Mucosa of descending colon (tissue), 3 donors: ENCODE measurements around the gene MRPL50. TPM values are rescaled to one million over a fixed set of nuclear protein-coding genes. Genes with fewer than 3 reads are reported as not detected.

Source experiments
- ATAC-seq: fragments of 200-7000 bp; cut with Tn5 transposase; one replicate; pipeline ENCODE4 v1.9.1; 2020; ENCODE audit warnings: mild to moderate bottlenecking, moderate library complexity
- DNase-seq, 3 donors: peaks; one replicate each; pipeline ENCODE4 v3.0.0-alpha.2; 2020
- H3K36me3 ChIP-seq: fragments of 200-600 bp; one replicate; pipeline ENCODE4 v1.8.0; 2021; ENCODE audit warnings: low read depth, mild to moderate bottlenecking
- H3K4me1 ChIP-seq: fragments of 200-600 bp; one replicate; pipeline ENCODE4 v1.8.0; 2021; ENCODE audit warnings: low read depth, mild to moderate bottlenecking
- H3K4me3 ChIP-seq: fragments of 200-600 bp; one replicate; pipeline ENCODE4 v1.8.0; 2021; ENCODE audit warnings: mild to moderate bottlenecking
- H3K9me3 ChIP-seq: fragments of 200-600 bp; one replicate; pipeline ENCODE4 v1.8.0; 2021; ENCODE audit warnings: mild to moderate bottlenecking
- CTCF ChIP-seq: fragments of 200-600 bp; IDR thresholded peaks from one replicate; pipeline ENCODE4 v1.8.0; 2022; ENCODE audit warnings: antibody characterized with exemption, mild to moderate bottlenecking
- intact Hi-C, 2 donors: fragments of 100-400 bp; cut with DNase I in 1 of 2; cut with micrococcal nuclease in 1 of 2; formaldehyde crosslinking; loops; one replicate each; pipeline versions ENCODE4 v1.11.0 to v1.11.1; 2022; cut with DNase I, micrococcal nuclease
- total RNA-seq, 3 donors: library from RNA; stranded (reverse); fragmentation: NEBNext Ultra II Directional in 2 of 3; extraction: Animal tissue kit (Norgen Biotek cat#: 25700) in 2 of 3; gene quantifications; one replicate each; pipeline versions ENCODE4 v1.2.1 to v1.2.4, GENCODE V29; 2021 to 2023
- donor health status: DM: no; HTN: no; CAD: no; lungs with moderate emphysema.
- donor health status: DM: no; HTN: no; CAD: no.
- donor health status: DM: no; HTN: yes; CAD: no.

The MRPL50 gene
- total RNA-seq, 3 donors from 2014 or later: 8.2 to 11.0 (median 8.4) TPM

GRCh38 chr9:101427957-101428655 is 29.7 kb upstream of the MRPL50 start:
- Histone ChIP-seq H3K36me3 (no peaks in the 10 kb centered on the region), H3K4me1 (no peaks in the 10 kb centered on the region), H3K9me3 (no peaks in the 10 kb centered on the region), H3K4me3 (no peak overlapping the region)
- TF ChIP-seq CTCF: no peak
- intact Hi-C loops: no loop called here
- no peak for DNase-seq
- peak; percentile 80 for ATAC-seq

GRCh38 chr9:101427358-101427757 is 28.9 kb upstream of the MRPL50 start:
- Histone ChIP-seq H3K9me3 (no peaks in the 10 kb centered on the region), H3K4me3 (no peak overlapping the region), H3K4me1 (no peaks in the 10 kb centered on the region), H3K36me3 (no peaks in the 10 kb centered on the region)
- no peak for DNase-seq
- intact Hi-C loops: no loop called here
- ATAC-seq: no peak
- TF ChIP-seq CTCF: no peak

- intact Hi-C loops: no loop called here
- no peaks in the 10 kb centered on the region for H3K4me1 ChIP-seq
- TF ChIP-seq CTCF: no peak
- H3K4me3 ChIP-seq: no peak overlapping the region
- DNase-seq (peak in 1 of 3 donors; percentile 71), ATAC-seq (peak; percentile 76)
- no peaks in the 10 kb centered on the region for H3K36me3 ChIP-seq
- H3K9me3 ChIP-seq: peaks cover 3% of the 10 kb centered on the region
These were observed 23.2 kb upstream of the MRPL50 start for GRCh38 chr9:101421653-101422065.

GRCh38 chr9:101419863-101420262 is 21.4 kb upstream of the MRPL50 start:
- no peak overlapping the region for H3K4me3 ChIP-seq
- no peaks in the 10 kb centered on the region for H3K4me1 ChIP-seq
- H3K36me3 ChIP-seq: no peaks in the 10 kb centered on the region
- no peak for ATAC-seq
- peaks cover 14% of the 10 kb centered on the region for H3K9me3 ChIP-seq
- no peak for TF ChIP-seq CTCF
- DNase-seq: no peak
- intact Hi-C loops: no loop called here

- intact Hi-C loops: no loop called here
- H3K4me3 ChIP-seq: no peak overlapping the region
- H3K4me1 ChIP-seq: no peaks in the 10 kb centered on the region
- DNase-seq (no peak), ATAC-seq (no peak)
- H3K9me3 ChIP-seq: peaks cover 23% of the 10 kb centered on the region
- no peak for TF ChIP-seq CTCF
- H3K36me3 ChIP-seq: no peaks in the 10 kb centered on the region
These were observed 20.4 kb upstream of the MRPL50 start for GRCh38 chr9:101418518-101419430.
